Pons (tissue), 1 donor: Measurements from ENCODE around the gene KCNJ10.

Experiments
- DNase-seq: peaks from one replicate; pipeline ENCODE4 v3.0.0-alpha.2; 2016; ENCODE audit warnings: low spot score

The KCNJ10 gene

GRCh38 chr1:160083968-160084770 lies 14.2 kb upstream of the KCNJ10 start:
- peak; percentile 11 for DNase-seq

- DNase-seq: peak; percentile 14
Measured at GRCh38 chr1:160082926-160083325, 13.0 kb upstream of the KCNJ10 start.

DNA sequence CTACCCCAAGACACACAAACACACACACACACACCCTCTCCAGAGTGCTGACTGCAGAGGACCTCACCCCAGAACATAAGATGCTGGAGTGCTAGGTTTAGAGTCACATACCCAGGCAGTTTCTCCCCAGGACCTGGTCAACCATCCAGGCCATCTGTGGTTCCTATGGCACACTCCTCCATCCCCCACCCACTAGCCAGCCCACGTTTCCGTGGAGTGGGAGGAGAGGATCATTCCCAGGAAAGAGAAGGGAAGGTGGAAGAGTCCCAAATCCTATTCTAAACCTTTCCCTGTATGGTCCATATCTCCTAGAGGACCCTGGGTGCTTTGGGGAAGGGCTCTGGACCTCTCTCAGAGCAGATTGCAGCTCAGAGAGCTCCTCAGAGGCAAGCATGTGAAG lies 12.5 kb upstream of the KCNJ10 start:
- DNase-seq: peak; percentile 8

- peak; percentile 90 for DNase-seq
Measured at GRCh38 chr1:160081261-160081936, 11.4 kb upstream of the KCNJ10 start, which contains the start of gene KCNJ9. Gene KCNJ9 (plus strand): TSS chr1:160081538. CDS start chr1:160084031, 2,493 bp downstream.

DNA sequence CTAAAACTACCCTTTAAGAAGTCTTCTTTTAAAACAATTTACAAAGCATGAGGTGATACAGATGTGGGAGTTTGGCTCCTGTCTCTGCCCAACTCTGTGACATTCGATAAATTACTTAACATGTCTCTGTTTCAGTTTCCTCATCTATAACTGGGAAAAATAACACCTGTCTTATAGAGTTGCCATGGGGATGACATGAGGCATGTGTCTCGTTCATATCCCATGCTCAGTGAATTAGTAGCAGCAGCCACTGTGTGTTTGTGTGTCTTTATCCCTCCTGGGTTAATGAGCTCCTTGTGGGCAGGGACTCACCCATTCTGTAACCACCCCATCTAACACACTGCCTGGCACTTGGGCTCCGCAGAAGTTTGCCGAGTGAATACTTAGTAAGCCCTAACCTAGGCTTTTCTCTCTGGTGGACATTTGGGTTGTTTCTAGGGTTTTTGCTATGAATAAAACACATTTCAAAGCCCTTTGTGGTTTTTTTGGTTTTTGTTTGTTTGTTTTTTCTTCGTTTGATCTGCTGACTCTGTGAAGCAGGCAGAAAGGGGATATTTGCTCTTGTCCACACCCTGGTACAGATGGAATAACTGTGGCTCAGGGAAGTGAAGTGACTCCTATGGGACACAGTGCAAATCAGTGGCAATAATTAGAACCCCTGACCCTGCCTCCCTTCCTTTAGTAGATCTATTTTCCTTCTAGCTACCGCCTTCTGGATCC lies 10.6 kb upstream of the KCNJ10 start:
- DNase-seq: no peak

GRCh38 chr1:160079448-160079847 lies 9.5 kb upstream of the KCNJ10 start:
- DNase-seq: peak; percentile 12

DNA sequence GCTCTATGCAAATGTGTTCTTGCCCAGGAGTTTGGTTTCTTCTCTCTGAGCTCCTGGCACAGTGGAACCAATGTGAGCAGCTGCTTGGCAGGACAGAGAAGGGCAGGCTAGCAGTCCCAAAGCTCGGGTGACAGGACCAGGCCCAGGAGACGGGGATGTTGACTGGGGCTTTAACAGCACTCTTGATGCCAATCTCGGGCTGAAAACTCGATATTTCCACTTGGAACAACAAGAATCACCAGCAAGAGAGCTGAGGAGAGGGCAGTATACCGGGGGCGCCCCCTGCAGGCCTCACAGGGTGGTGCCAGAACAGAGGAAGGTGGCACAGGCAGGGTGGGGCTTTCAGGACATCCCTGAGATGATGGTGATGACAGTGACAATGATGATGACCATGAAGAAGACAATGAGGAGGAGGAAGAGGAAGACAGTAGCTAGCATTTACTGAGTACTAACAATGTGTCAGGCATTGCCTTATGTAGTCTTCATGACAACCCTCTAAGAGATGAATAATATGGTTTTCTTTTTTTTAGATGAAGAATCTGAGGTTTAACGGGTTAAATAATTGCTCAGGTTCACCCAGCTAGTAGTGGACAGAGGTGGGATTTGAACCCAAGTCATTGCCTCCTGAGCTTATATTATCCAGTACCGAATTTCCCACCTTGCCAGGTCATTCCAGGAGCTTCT lies 8.7 kb upstream of the KCNJ10 start:
- DNase-seq: peak; percentile 90

DNA sequence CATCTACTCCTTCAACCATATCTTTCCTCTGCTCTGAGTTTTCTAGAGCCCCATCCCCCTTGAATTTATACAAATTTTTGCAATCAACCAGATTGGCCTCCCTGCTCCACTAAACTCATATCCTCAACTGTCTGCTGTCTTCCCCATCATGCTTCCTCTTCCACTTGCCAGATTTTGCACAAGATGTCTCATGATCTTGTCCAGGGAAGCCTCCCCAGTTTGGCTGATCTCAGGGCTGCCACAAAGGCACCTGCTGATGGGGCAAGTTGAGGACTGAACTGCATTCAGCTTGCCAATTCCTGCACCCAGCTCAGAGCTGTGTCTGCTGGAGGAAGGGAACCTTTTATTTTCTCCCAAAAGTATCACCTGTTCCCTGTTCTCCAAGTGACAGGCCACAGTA lies 7.5 kb upstream of the KCNJ10 start:
- DNase-seq: no peak

GRCh38 chr1:160076295-160076694 lies 6.3 kb upstream of the KCNJ10 start:
- DNase-seq: no peak

DNA sequence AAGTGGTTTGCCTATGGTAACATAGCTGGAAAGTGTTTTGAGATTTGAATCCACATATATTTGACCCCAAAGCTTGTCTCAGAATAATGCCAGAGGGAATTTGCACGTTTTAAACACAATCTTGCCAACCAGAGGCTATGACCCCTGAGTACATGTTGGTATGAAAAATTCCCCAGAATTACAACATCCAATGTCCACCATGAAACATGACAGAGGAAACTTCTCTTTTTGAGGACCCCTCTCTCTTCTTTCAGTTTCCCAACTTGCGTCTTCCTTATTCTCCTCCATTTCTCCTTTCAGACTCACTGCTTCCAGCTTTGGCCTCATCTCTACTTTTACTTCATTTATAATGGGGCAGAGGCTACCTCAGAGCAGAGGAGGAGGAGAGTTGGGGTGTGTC lies 5.9 kb upstream of the KCNJ10 start:
- no peak for DNase-seq

DNA sequence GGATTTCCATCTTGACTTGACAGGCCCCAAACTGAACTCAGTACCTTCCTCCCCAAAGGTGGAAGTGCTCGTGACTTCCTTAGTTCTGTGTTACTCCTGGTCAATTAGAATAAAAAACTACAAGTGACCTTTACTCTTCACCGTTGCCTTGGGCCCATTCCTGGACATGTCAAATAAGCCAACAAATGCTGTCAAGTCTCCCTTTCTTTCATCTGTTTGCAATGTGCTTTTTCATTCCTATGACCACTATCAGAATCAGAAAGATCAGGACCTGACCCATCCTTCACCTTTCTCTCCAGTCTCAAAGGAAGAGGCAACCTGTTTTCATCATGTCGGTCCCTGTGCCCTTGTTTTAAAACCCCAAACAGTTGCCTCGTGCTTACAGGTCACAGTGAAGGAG lies 4.9 kb upstream of the KCNJ10 start:
- no peak for DNase-seq

- no peak for DNase-seq
Measured at GRCh38 chr1:160071289-160071688, 1.3 kb upstream of the KCNJ10 start.

DNA sequence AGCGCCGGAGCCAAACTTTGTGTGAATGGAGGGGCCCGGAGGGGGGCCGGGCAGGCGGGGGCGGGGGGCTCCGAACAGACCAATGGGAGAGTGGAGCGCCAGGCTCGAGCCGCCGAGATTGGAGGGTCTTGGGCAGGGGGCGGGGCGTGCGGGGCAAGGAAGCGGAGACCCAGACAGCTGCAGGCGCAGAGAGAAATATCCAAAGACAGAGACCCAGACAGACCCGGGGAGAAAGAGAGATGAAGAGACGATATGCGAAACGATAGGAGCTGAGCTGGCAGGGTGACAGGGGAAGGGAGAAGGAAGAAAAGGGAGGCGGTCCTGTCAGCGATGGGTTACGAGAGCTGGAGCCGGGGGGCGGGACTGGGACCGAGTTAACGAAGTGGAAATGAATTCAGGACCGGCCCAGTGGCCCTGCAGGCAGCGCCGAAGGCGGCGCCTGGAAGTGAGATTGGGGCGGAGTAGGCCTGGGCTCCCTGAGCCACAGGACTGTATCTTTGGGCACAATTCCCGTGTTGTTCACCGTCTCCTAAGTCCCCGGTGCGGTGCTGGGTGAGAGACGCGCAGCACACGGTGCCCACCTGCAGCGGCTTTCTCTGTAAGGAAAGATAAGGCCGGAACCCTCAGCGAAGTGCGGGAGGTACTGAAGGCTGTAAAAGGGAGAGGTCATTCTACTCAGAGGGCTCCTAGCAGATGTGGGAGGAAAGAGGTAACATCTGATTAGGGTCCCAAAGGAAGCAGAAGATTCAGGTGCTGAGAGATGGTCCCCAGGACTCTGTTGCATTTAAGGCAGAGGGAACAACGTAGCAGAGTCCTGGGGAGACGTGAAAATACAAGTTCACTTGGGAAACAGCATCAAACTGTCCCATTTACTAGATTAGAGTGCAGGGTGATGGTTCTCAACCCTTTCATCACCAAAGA lies 543 bp upstream of the KCNJ10 start:
- peak; percentile 95 for DNase-seq

GRCh38 chr1:160068225-160068624 lies 1.7 kb downstream of the KCNJ10 start:
- DNase-seq: peak; percentile 97

DNA sequence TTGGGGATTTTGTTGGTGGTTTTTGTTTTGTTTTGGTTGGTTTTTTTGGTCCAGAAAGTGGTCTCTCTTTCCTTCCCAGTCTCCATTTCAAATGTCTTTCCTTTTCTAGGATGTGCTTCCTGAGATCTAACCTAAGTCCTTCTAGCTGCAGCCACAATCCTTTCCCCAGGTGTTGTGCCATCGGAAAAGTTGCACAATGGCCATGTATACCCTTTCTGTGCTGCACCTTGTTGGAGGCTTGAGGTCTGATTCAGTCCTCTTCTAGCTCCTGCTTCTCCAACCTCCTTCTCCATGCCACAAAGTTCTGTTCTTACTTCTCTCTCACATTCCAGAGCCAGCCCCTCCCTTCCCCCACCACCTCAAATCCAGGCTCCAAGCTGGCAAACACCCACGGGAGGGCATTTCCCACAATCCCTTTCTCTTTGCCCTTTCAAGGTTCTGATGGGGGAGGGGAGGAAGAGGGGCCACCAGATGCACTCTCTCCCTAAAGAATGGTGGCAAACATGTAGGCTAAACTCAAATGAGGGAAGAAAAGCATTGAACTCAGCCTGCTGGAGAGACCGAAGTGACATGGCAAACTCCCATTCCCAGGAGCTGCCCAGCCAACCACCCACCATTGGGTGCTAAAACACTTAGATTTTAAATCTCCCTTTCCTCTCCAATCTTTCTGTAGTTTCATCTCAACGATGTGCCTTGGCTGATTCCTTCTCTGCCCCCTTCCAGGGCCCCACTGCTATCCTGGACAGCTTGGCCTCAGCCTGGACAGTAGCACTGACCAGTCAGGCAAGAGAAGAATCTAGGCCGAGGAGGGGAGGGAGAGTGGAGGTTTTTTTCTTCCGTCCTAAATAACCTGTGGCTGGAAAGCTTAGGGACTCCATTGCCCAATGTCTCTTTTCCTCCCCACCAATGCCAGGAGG lies 2.9 kb downstream of the KCNJ10 start:
- DNase-seq: peak; percentile 55

- peak; percentile 53 for DNase-seq
Measured at GRCh38 chr1:160064746-160065145, 5.2 kb downstream of the KCNJ10 start.

DNA sequence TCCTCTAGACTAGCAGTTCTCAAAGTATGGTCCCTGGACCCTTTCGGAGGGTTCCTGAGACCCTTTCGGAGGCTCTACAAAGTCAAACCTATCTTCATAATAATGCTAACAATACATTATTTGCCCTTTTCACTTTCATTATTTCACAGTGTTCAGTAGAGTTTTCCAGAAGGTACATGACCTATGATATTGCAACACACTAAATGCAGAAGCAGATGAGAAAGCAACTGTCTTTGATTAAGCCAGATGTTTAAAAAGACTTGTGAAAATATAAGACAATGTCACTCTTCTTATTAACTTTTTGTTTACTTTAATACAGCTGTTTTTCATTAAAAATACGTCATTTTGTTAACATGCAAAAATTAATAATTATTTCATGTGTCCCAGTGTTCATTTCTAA lies 5.8 kb downstream of the KCNJ10 start:
- DNase-seq: peak; percentile 35

DNA sequence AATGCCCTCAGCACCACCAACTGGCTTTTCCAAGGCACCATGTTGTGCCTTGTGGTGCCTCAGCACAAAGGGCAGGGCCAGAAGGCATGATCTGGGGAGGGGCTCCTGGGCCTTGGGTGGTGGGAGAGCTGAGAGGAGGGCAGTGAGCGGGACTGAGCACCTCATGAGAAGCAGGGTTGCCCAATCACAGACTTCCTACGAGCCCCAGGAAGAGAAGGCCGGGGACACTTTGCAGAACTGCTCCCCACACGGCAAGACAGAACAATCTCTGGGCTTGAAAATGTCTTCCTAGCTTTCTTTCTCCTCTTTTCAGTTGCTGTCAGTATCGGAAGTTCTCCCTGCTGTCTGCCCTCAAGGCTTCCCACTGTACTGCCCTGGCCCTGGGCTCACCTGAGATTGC lies 6.8 kb downstream of the KCNJ10 start:
- no peak for DNase-seq

DNA sequence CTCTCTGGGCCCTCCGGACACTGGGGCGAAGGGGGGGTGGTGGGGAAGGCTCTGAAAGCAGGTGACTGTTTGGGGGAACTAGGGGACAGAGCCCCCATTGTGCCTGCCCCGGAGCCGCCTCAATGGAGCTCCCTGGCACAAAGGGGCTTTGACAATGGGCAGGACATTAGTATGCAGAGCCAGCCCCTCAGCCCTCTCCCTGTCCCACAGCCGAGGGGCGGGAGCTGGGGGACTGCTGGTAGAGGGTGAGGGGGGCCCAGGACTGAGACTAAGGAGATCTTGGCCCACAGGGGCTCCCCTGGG lies 7.8 kb downstream of the KCNJ10 start:
- DNase-seq: peak; percentile 98
